Heart left ventricle (tissue), 13 donors: Measurements from ENCODE around the gene LUZP2.

Experiments used
- POLR2A ChIP-seq, 2 donors: fragments of 450-650 bp; IDR thresholded peaks; one replicate each; pipeline ENCODE4 v1.6.1; 2017; ENCODE audit warnings: antibody characterized with exemption in 2 of 2, mild to moderate bottlenecking in 2 of 2, moderate library complexity in 2 of 2
- TF ChIP-seq, protein P1 (sequence below), 12 donors: fragments of 200-600 bp; sonication (generic) in 4 of 12; IDR thresholded peaks; one replicate each; pipeline versions ENCODE4 v1.5.0 to v1.8.0; 2018 to 2022; ENCODE audit warnings: antibody characterized with exemption in 12 of 12, mild to moderate bottlenecking in 5 of 12
- donor health status: ischemic (EF 13 %, LVEDD 7.1; RV severe dilation, severe dysfunction).
- donor health status: DM: no; HTN: yes; CAD: no.
- donor health status: DM: no; HTN: no; CAD: no.
- donor health status: ischemic (EF 25% LVEDD 6.9; RV normal size, moderate dysfunction).
- donor health status: ischemic (EF 25% LVEDD 5.7; RV mildly dilated, moderate dysfunction).
- donor health status: ischemic (EF 35%, LVEDD 5.7; RV mildly dilated, moderate dysfunction).
- donor health status: nonischemic (EF 11% LVEDD 7.7; RV severe dilation, severe dysfunction).
- donor health status: DM: yes; HTN: yes; CAD: no.
- donor health status: PGD.
- donor health status: ischemic (EF 29% LVEDD 5.4; RV normal size, mild dysfunction).
- donor health status: nonischemic (EF 23%, LVEDD 6.1; RV moderate dilation, normal function).

- TF ChIP-seq POLR2A (IDR thresholded peaks at IDR 0.05): no peak
- TF ChIP-seq, protein P1, sequence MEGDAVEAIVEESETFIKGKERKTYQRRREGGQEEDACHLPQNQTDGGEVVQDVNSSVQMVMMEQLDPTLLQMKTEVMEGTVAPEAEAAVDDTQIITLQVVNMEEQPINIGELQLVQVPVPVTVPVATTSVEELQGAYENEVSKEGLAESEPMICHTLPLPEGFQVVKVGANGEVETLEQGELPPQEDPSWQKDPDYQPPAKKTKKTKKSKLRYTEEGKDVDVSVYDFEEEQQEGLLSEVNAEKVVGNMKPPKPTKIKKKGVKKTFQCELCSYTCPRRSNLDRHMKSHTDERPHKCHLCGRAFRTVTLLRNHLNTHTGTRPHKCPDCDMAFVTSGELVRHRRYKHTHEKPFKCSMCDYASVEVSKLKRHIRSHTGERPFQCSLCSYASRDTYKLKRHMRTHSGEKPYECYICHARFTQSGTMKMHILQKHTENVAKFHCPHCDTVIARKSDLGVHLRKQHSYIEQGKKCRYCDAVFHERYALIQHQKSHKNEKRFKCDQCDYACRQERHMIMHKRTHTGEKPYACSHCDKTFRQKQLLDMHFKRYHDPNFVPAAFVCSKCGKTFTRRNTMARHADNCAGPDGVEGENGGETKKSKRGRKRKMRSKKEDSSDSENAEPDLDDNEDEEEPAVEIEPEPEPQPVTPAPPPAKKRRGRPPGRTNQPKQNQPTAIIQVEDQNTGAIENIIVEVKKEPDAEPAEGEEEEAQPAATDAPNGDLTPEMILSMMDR (IDR thresholded peaks at IDR 0.05): no peak
Measured at GRCh38 chr11:24559315-24559714, 62.5 kb downstream of the LUZP2 start.
